ENCODE data around the gene CDKL5.

CDKL5 gene

GRCh38 chrX:18461431-18461830 lies 36.0 kb downstream of the CDKL5 start:
- DNase-seq (ENCODE audit: low spot score) = peak; percentile 50

- DNase-seq (ENCODE audit: low spot score) = no peak
These were observed 39.1 kb downstream of the CDKL5 start for GRCh38 chrX:18464499-18464898.

GRCh38 chrX:18465051-18465450 lies 39.6 kb downstream of the CDKL5 start:
- no peak for DNase-seq (ENCODE audit: low spot score)

- no peak for DNase-seq (ENCODE audit: low spot score)
These were observed 43.2 kb downstream of the CDKL5 start for GRCh38 chrX:18468599-18468998.

- no peak for DNase-seq (ENCODE audit: low spot score)
These were observed 45.9 kb downstream of the CDKL5 start for GRCh38 chrX:18471296-18471695.

GRCh38 chrX:18490806-18491555 lies 65.6 kb downstream of the CDKL5 start:
- DNase-seq (ENCODE audit: low spot score) = no peak

GRCh38 chrX:18491587-18492340 lies 66.4 kb downstream of the CDKL5 start:
- no peak for DNase-seq (ENCODE audit: low spot score)

GRCh38 chrX:18534949-18535348 lies 109.5 kb downstream of the CDKL5 start:
- no peak for DNase-seq (ENCODE audit: low spot score)

- DNase-seq (ENCODE audit: low spot score) = no peak
These were observed 111.7 kb downstream of the CDKL5 start for GRCh38 chrX:18537068-18537467.

- no peak for DNase-seq (ENCODE audit: low spot score)
These were observed 112.1 kb downstream of the CDKL5 start for GRCh38 chrX:18537524-18537923.

GRCh38 chrX:18542131-18542530 lies 116.7 kb downstream of the CDKL5 start:
- DNase-seq (ENCODE audit: low spot score) = no peak

- DNase-seq (ENCODE audit: low spot score) = no peak
These were observed 117.5 kb downstream of the CDKL5 start for GRCh38 chrX:18542905-18543304.

- no peak for DNase-seq (ENCODE audit: low spot score)
These were observed 118.3 kb downstream of the CDKL5 start for GRCh38 chrX:18543738-18544137.

- no peak for DNase-seq (ENCODE audit: low spot score)
These were observed 120.4 kb downstream of the CDKL5 start for GRCh38 chrX:18545771-18546170.

- DNase-seq (ENCODE audit: low spot score) = no peak
These were observed 123.6 kb downstream of the CDKL5 start for GRCh38 chrX:18548996-18549395.

- DNase-seq (ENCODE audit: low spot score) = no peak
These were observed 124.2 kb downstream of the CDKL5 start for GRCh38 chrX:18549643-18550042.

- DNase-seq (ENCODE audit: low spot score) = no peak
These were observed 132.5 kb downstream of the CDKL5 start for GRCh38 chrX:18557879-18558278.

GRCh38 chrX:18558799-18559198 lies 133.4 kb downstream of the CDKL5 start:
- no peak for DNase-seq (ENCODE audit: low spot score)

GRCh38 chrX:18561020-18561419 lies 135.6 kb downstream of the CDKL5 start:
- no peak for DNase-seq (ENCODE audit: low spot score)

- DNase-seq (ENCODE audit: low spot score) = no peak
These were observed 140.3 kb downstream of the CDKL5 start for GRCh38 chrX:18565727-18566126.

- DNase-seq (ENCODE audit: low spot score) = no peak
These were observed 141.3 kb downstream of the CDKL5 start for GRCh38 chrX:18566748-18567147.

- no peak for DNase-seq (ENCODE audit: low spot score)
These were observed 148.1 kb downstream of the CDKL5 start for GRCh38 chrX:18573556-18573955.

GRCh38 chrX:18574591-18574990 lies 149.2 kb downstream of the CDKL5 start:
- peak; percentile 19 for DNase-seq (ENCODE audit: low spot score)

GRCh38 chrX:18575744-18576143 lies 150.3 kb downstream of the CDKL5 start:
- DNase-seq (ENCODE audit: low spot score) = no peak
